Osteoblast (primary cell): ENCODE data around the gene THAP6. TPM values are rescaled to one million over a fixed set of nuclear protein-coding genes. Genes with fewer than 3 reads are reported as not detected.
"Not testable (repeated sequence)": the region's sequence is repeated elsewhere in the genome, so short reads cannot be mapped to it uniquely, and the experiment has no call there.

Experiments
- DNase-seq: peaks from one replicate; pipeline ENCODE4 v3.0.0; 2011; ENCODE audit warnings: low spot score, mixed read lengths; ENCODE audit not compliant: insufficient read length; ENCODE audit errors: missing footprints
- H2AFZ ChIP-seq: 2 replicates; pipeline ENCODE4 v1.6.0; 2011; ENCODE audit warnings: mild to moderate bottlenecking, low read length
- H3K27ac ChIP-seq: 2 replicates; pipeline ENCODE4 v1.5.1; 2011; ENCODE audit warnings: mild to moderate bottlenecking, low read depth, low read length, moderate library complexity
- H3K27me3 ChIP-seq: 2 replicates; pipeline ENCODE4 v1.6.0; 2012; ENCODE audit warnings: mild to moderate bottlenecking, control low read depth, inconsistent platforms, low read length, moderate library complexity; ENCODE audit not compliant: insufficient read depth
- H3K36me3 ChIP-seq: 2 replicates; pipeline ENCODE4 v1.5.1; 2011; ENCODE audit warnings: mild to moderate bottlenecking, low read length, control low read depth, moderate library complexity; ENCODE audit not compliant: insufficient read depth
- H3K4me1 ChIP-seq: 2 replicates; pipeline ENCODE4 v1.5.1; 2011; ENCODE audit warnings: mild to moderate bottlenecking, low read length, control low read depth, moderate library complexity; ENCODE audit not compliant: insufficient read depth
- H3K4me2 ChIP-seq: 2 replicates; pipeline ENCODE4 v1.6.0; 2011; ENCODE audit warnings: mild to moderate bottlenecking, low read length; ENCODE audit not compliant: insufficient read depth
- H3K4me3 ChIP-seq: fragments of 200-600 bp; sonication (generic); 3 replicates; pipeline ENCODE4 v1.5.1; 2012; ENCODE audit warnings: mild to moderate bottlenecking, low read length, inconsistent platforms; ENCODE audit not compliant: insufficient read depth
- H3K79me2 ChIP-seq: 2 replicates; pipeline ENCODE4 v1.6.0; 2012; ENCODE audit warnings: mild to moderate bottlenecking, low read length, control low read depth, inconsistent platforms; ENCODE audit not compliant: insufficient read depth
- H3K9me3 ChIP-seq: 2 replicates; pipeline ENCODE4 v1.5.1; 2011; ENCODE audit warnings: low read depth, low read length, control low read depth
- H4K20me1 ChIP-seq: 2 replicates; pipeline ENCODE4 v1.6.0; 2012; ENCODE audit warnings: mild to moderate bottlenecking, low read length, control low read depth; ENCODE audit not compliant: insufficient read depth
- total RNA-seq: library from RNA; depleted of rRNA; stranded (reverse); fragments of >200 nt; gene quantifications from 2 replicates; pipeline ENCODE4 v1.2.3, GENCODE V29; 2012
- TF ChIP-seq, protein P1 (sequence below): IDR thresholded peaks from 2 replicates; pipeline ENCODE4 v1.5.1; 2011; ENCODE audit warnings: mild to moderate bottlenecking, low read depth, low read length, moderate library complexity; ENCODE audit errors: extremely low read depth

THAP6 gene
- total RNA-seq, 1 donor, result 17.0 TPM

DNA sequence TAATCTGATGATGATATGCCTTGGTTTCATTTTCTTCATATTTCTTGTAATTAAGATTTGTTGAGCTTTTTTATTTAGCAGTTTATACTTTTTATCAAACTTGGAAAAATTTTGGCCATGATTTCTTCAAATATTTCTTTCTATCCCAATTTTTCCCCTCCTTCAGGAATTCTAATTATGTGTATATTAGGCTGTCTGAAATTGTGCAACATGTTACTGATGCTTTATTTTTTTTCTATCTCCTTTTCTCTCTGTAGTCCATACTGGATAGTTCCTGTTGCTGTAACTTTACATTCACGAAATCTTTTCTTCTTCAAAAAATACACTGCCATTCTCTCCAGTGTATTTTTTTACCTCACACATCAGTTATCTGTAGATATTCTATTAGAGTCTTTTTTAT, 10.8 kb downstream of the THAP6 start:
- Histone ChIP-seq H3K27ac (no peak overlapping the region), H3K9me3 (no peaks in the 10 kb centered on the region), H3K27me3 (no peaks in the 10 kb centered on the region), H3K79me2 (peaks cover 6% of the 10 kb centered on the region), H2AFZ (no peak overlapping the region), H3K4me1 (no peaks in the 10 kb centered on the region), H3K36me3 (peaks cover 30% of the 10 kb centered on the region), H3K4me3 (no peak overlapping the region), H3K4me2 (no peak overlapping the region), H4K20me1 (no peaks in the 10 kb centered on the region)
- TF ChIP-seq, protein P1, sequence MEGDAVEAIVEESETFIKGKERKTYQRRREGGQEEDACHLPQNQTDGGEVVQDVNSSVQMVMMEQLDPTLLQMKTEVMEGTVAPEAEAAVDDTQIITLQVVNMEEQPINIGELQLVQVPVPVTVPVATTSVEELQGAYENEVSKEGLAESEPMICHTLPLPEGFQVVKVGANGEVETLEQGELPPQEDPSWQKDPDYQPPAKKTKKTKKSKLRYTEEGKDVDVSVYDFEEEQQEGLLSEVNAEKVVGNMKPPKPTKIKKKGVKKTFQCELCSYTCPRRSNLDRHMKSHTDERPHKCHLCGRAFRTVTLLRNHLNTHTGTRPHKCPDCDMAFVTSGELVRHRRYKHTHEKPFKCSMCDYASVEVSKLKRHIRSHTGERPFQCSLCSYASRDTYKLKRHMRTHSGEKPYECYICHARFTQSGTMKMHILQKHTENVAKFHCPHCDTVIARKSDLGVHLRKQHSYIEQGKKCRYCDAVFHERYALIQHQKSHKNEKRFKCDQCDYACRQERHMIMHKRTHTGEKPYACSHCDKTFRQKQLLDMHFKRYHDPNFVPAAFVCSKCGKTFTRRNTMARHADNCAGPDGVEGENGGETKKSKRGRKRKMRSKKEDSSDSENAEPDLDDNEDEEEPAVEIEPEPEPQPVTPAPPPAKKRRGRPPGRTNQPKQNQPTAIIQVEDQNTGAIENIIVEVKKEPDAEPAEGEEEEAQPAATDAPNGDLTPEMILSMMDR, result no peak
- no peak for DNase-seq

DNA sequence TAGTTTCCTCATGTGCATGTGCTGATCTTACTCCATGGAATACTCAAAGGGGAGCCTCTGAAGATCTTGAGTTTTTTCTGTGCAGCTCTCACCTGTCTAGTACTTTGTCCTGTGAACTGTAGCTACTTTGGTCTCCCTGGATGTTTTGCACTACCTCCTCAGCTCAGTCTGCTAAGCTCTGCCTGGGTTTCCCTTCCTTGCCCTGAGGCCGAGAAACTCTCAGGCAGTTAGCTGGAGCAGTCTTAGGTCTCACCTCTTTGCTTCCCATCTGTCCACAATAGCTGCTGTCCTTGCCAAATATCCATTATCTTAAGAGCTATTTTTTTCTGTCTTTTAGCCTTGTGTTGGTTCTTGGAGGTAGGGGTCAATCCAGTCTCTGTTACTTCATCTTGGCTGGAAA, 11.6 kb downstream of the THAP6 start:
- Histone ChIP-seq H3K36me3 (peaks cover 36% of the 10 kb centered on the region), H3K27me3 (no peaks in the 10 kb centered on the region), H4K20me1 (no peaks in the 10 kb centered on the region), H2AFZ (no peak overlapping the region), H3K4me1 (no peaks in the 10 kb centered on the region), H3K4me2 (no peak overlapping the region), H3K27ac (no peak overlapping the region), H3K79me2 (no peaks in the 10 kb centered on the region), H3K9me3 (no peaks in the 10 kb centered on the region), H3K4me3 (no peak overlapping the region)
- DNase-seq, result no peak
- TF ChIP-seq, protein P1, result no peak

DNA sequence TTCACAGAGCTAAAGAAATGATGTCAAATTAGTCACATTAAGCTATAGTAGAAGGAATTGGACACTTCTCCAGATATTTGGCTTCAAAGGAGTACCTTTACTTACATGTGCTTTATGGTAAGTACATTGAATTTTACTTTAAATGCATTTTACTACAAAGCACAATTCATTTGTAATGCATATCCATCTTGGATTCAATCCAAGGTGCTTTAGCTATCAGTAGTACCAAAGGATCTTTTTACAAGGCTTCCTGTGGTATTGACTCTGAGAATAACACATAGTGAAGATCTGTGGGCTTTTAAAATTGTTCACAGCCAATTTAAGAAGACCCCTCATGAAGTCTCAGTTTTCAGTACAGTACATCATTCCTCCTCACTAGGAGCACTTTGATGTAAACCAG, 13.2 kb downstream of the THAP6 start:
- H4K20me1 ChIP-seq, result no peaks in the 10 kb centered on the region
- H2AFZ ChIP-seq, result no peak overlapping the region
- H3K4me2 ChIP-seq, result no peak overlapping the region
- no peaks in the 10 kb centered on the region for H3K79me2 ChIP-seq
- H3K4me1 ChIP-seq, result no peaks in the 10 kb centered on the region
- H3K27me3 ChIP-seq, result no peaks in the 10 kb centered on the region
- no peaks in the 10 kb centered on the region for H3K9me3 ChIP-seq
- peaks cover 40% of the 10 kb centered on the region for H3K36me3 ChIP-seq
- no peak overlapping the region for H3K27ac ChIP-seq
- TF ChIP-seq, protein P1, result no peak
- no peak overlapping the region for H3K4me3 ChIP-seq
- DNase-seq, result no peak

DNA sequence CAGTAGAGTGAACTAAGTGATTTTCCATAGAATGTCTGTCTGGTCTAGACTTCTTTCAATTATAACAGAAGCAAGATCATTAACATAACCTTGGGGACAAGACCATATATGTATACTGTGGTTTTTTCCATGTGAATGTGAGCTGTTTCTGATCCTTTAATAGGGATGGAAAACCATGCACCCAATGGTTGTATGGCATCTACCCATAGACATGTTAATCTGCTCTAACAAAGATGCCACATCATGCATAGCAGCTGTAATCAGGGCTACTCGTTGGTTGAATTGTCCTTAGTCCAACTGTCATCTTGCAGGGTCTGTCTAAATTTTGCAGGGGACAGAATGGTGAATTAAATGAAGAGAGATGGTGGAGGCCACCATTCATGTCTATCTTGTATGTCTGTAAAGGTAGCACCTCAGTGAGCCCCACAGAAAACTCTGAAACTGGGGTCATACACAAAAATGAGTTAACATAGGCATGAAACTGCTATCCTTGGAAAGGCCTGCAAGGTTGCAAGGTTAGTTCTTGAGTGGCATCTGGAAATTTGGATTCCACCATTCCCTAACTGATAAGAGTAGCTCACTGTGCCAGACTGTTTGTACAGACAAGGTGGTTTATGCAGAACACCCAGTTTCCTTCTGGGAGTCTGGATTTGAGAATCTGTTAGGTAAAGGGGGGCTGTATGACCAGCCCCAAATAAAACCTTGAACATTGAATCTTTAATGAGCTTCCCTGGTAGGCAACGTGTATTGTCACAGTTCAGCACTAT, 16.5 kb downstream of the THAP6 start:
- no peak for DNase-seq
- H3K27ac ChIP-seq, result no peak overlapping the region
- H3K4me2 ChIP-seq, result no peak overlapping the region
- TF ChIP-seq, protein P1, result no peak
- no peaks in the 10 kb centered on the region for H3K27me3 ChIP-seq
- H2AFZ ChIP-seq, result no peak overlapping the region
- no peaks in the 10 kb centered on the region for H3K4me1 ChIP-seq
- peaks cover 33% of the 10 kb centered on the region for H3K36me3 ChIP-seq
- H3K4me3 ChIP-seq, result no peak overlapping the region
- H3K79me2 ChIP-seq, result no peaks in the 10 kb centered on the region
- no peaks in the 10 kb centered on the region for H3K9me3 ChIP-seq
- H4K20me1 ChIP-seq, result no peaks in the 10 kb centered on the region

DNA sequence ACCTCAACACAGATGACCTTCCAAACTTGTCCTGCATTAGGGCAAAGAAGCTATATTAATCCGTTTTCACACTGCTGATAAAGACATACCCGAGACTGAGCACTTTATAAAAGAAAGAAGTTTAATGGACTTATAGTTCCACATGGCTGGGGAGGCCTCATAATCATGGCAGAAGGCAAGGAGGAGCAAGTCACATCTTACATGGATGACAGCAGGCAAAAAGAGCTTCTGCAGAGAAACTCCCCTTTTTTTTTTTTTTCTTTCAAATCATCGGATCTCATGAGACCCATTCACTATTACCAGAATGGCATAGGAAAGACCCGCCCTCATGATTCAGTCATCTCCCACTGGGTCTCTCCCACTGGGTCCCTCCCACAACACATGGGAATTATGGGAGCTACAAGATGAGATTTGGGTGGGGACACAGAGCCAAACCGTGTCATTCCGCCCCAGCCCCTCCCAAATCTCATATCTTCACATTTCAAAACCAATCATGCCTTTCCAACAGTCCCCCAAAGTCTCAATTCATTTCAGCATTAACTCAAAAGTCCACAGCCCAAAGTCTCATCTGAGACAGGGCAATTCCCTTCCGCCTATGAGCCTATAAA, 17.4 kb downstream of the THAP6 start:
- not testable (repeated sequence) for H4K20me1 ChIP-seq, H2AFZ ChIP-seq, H3K4me2 ChIP-seq, H3K27ac ChIP-seq, H3K79me2 ChIP-seq, H3K4me3 ChIP-seq, DNase-seq, H3K4me1 ChIP-seq, H3K9me3 ChIP-seq, H3K27me3 ChIP-seq
- H3K36me3 ChIP-seq, result peaks cover 25% of the 10 kb centered on the region

DNA sequence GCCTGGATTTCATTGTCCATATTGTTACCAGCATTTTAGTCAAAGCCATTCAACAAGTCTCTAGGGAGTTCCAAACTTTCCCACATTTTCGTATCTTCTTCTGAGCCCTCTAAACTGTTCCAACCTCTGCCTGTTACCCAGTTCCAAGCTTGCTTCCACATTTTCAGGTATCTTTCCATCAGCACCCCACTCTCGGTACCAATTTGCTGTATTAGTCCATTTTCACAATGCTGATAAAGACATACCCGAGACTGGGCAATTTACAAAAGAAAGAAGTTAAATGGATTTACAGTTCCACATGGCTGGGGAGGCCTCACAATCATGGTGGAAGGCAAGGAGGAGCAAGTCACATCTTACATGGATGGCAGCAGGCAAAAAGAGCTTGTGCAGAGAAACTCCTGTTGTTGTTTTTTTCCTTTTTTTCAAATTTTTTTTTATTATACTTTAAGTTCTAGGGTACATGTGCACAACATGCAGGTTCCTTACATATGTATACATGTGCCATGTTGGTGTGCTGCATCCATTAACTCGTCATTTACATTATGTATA, 19.1 kb downstream of the THAP6 start:
- H4K20me1 ChIP-seq, H3K4me3 ChIP-seq, H3K79me2 ChIP-seq, H3K4me1 ChIP-seq, H3K27me3 ChIP-seq, DNase-seq, H3K4me2 ChIP-seq, H3K9me3 ChIP-seq, H3K27ac ChIP-seq, H2AFZ ChIP-seq: not testable (repeated sequence)
- H3K36me3 ChIP-seq, result peaks cover 15% of the 10 kb centered on the region
